ENCODE data around the gene THAP7. TPM values are rescaled to one million over a fixed set of nuclear protein-coding genes. Genes with fewer than 3 reads are reported as not detected.

Gene THAP7
- total and polyA plus RNA-seq, 11 donors: 15.3 to 39.0 (median 20.3) TPM

- intact Hi-C loops (cut with DNase I): loop anchor here in 3 of 10 donors (1.0 to 10.0 kb wide), 8 partner anchors 19 to 127 kb away; partner anchors contain the start of genes CRKL (in 1 of the 3), PI4KA (in 1 of the 3) and SNAP29 (in 1 of the 3)
- TF ChIP-seq POLR2A (IDR thresholded peaks at IDR 0.05) (peak in 1 of 2 donors; percentile 90), CTCF (IDR thresholded peaks at IDR 0.05) (peak; percentile 38 to 83 (median 60))
- peak within 1 kb of the TSS; percentile 65 to 99 (median 88) for H3K4me3 ChIP-seq
- peak; percentile 87 to 96 (median 95) for ATAC-seq
- DNase-seq: peak; percentile 86 to 91 (median 88)
- H3K36me3 ChIP-seq: peaks cover 0 to 30% (median 16%) of the 10 kb centered on the region in 9 donors
- peaks cover 7 to 39% (median 25%) of the 10 kb centered on the region in 12 donors for H3K4me1 ChIP-seq
- peaks cover 0 to 13% (median 2%) of the 10 kb centered on the region in 12 donors for H3K9me3 ChIP-seq
- 0 to 1% (median 1%) methylated on average over 19 to 87 of the region's 87 CpGs for WGBS, 4 donors
- H3K27me3 ChIP-seq: peaks cover 0 to 3% (median 0%) of the 10 kb centered on the region in 9 donors
- peak within 1 kb of the TSS; percentile 22 to 96 (median 94) for H3K27ac ChIP-seq
Observed at GRCh38 chr22:20981787-20982562, 19.9 kb downstream of the THAP7 start, which contains the start of gene LZTR1. Gene LZTR1 (plus strand): TSS chr22:20982297. CDS start chr22:20982372, 75 bp downstream.

- Histone ChIP-seq H3K4me3 (peak overlapping the region; percentile 65 to 99 (median 88)), H3K9me3 (peaks cover 0 to 13% (median 2%) of the 10 kb centered on the region in 12 donors), H3K36me3 (peaks cover 0 to 23% (median 10%) of the 10 kb centered on the region in 9 donors), H3K27ac (peak overlapping the region; percentile 22 to 96 (median 94)), H3K27me3 (peaks cover 0 to 3% (median 0%) of the 10 kb centered on the region in 9 donors), H3K4me1 (peaks cover 7 to 39% (median 25%) of the 10 kb centered on the region in 12 donors)
- TF ChIP-seq POLR2A (IDR thresholded peaks at IDR 0.05): no peak
- no peak for TF ChIP-seq CTCF (IDR thresholded peaks at IDR 0.05)
- ATAC-seq (no peak), DNase-seq (no peak)
- WGBS, 4 donors: 65 to 81% (median 70%) methylated on average over 10 of the region's 10 CpGs
- intact Hi-C loops (cut with DNase I): loop anchor here in 3 of 10 donors (2.0 to 10.0 kb wide), 7 partner anchors 20 to 126 kb away; partner anchors contain the start of genes CRKL (in 1 of the 3), PI4KA (in 1 of the 3) and SNAP29 (in 1 of the 3)
Observed at GRCh38 chr22:20980938-20981722, 20.8 kb downstream of the THAP7 start.

- peaks cover 0 to 17% (median 6%) of the 10 kb centered on the region in 9 donors for H3K36me3 ChIP-seq
Observed at GRCh38 chr22:20980523-20980922, 21.4 kb downstream of the THAP7 start.

More at GRCh38 chr22:20980523-20980922, 21.4 kb downstream of the THAP7 start:
- no peak for TF ChIP-seq CTCF (IDR thresholded peaks at IDR 0.05)
- H3K27me3 ChIP-seq: peaks cover 0 to 3% (median 0%) of the 10 kb centered on the region in 9 donors
- intact Hi-C loops (cut with DNase I): loop anchor here in 3 of 10 donors (2.0 to 10.0 kb wide), 7 partner anchors 20 to 126 kb away; partner anchors contain the start of genes CRKL (in 1 of the 3), PI4KA (in 1 of the 3) and SNAP29 (in 1 of the 3)
- peaks cover 7 to 39% (median 25%) of the 10 kb centered on the region in 12 donors for H3K4me1 ChIP-seq
- WGBS, 4 donors: 88 to 94% (median 91%) methylated on average over 4 of the region's 4 CpGs
- H3K27ac ChIP-seq: peak overlapping the region in 1 of 12 donors; percentile 94
- no peak for ATAC-seq
- H3K9me3 ChIP-seq: peaks cover 0 to 13% (median 2%) of the 10 kb centered on the region in 12 donors
- no peak overlapping the region for H3K4me3 ChIP-seq
- no peak for DNase-seq
